Neural progenitor cell (in vitro differentiated cells): ENCODE results near the gene RCSD1. TPM values are rescaled to one million over a fixed set of nuclear protein-coding genes. Genes with fewer than 3 reads are reported as not detected.

Experiments used
- DNase-seq: peaks from one replicate; pipeline ENCODE4 v3.0.0-alpha.2; 2016; ENCODE audit warnings: low spot score
- H2AFZ ChIP-seq: fragments of 200-600 bp; sonication (generic); replicated peaks from 2 replicates; pipeline ENCODE4 v1.6.1; 2016; ENCODE audit warnings: antibody characterized with exemption
- H3F3A ChIP-seq: fragments of 200-600 bp; sonication (generic); 2 replicates; pipeline ENCODE4 v1.6.1; 2016; ENCODE audit warnings: antibody characterized with exemption, low read depth
- H3K27ac ChIP-seq: fragments of 200-600 bp; sonication (generic); 2 replicates; pipeline ENCODE4 v1.5.1; 2016; ENCODE audit warnings: mild to moderate bottlenecking
- H3K27me3 ChIP-seq: fragments of 200-600 bp; sonication (generic); 2 replicates; pipeline ENCODE4 v1.6.1; 2016; ENCODE audit warnings: mild to moderate bottlenecking, moderate library complexity
- H3K36me3 ChIP-seq: fragments of 200-600 bp; sonication (generic); 2 replicates; pipeline ENCODE4 v1.5.1; 2016
- H3K4me1 ChIP-seq: fragments of 200-600 bp; sonication (generic); 2 replicates; pipeline ENCODE4 v1.6.1; 2016; ENCODE audit warnings: mixed run types
- H3K4me2 ChIP-seq: fragments of 200-600 bp; sonication (generic); 2 replicates; pipeline ENCODE4 v1.6.1; 2016
- H3K4me3 ChIP-seq: fragments of 200-600 bp; sonication (generic); 2 replicates; pipeline ENCODE4 v1.5.1; 2016
- H3K79me2 ChIP-seq: fragments of 200-600 bp; sonication (generic); 2 replicates; pipeline ENCODE4 v1.6.1; 2016; ENCODE audit warnings: low read depth
- H3K9ac ChIP-seq: fragments of 200-600 bp; sonication (generic); 2 replicates; pipeline ENCODE4 v1.6.1; 2016
- H3K9me3 ChIP-seq: fragments of 200-600 bp; sonication (generic); 2 replicates; pipeline ENCODE4 v1.5.1; 2016; ENCODE audit warnings: low read depth
- H4K20me1 ChIP-seq: fragments of 200-600 bp; sonication (generic); 2 replicates; pipeline ENCODE4 v1.6.1; 2016; ENCODE audit warnings: low read depth
- H3K27ac Mint-ChIP-seq: 3 replicates; pipeline ENCODE4 v1.8.0; 2021; ENCODE audit warnings: mixed read lengths
- H3K27me3 Mint-ChIP-seq: 2 replicates; pipeline ENCODE4 v1.8.0; 2022; ENCODE audit warnings: low read depth, mild to moderate bottlenecking, inconsistent platforms, moderate library complexity, mixed read lengths; ENCODE audit not compliant: insufficient read depth
- H3K36me3 Mint-ChIP-seq: 3 replicates; pipeline ENCODE4 v1.8.0; 2021; ENCODE audit warnings: mixed read lengths
- H3K4me1 Mint-ChIP-seq: 3 replicates; pipeline ENCODE4 v1.8.0; 2021; ENCODE audit warnings: mixed read lengths
- H3K4me3 Mint-ChIP-seq: 3 replicates; pipeline ENCODE4 v1.8.0; 2021; ENCODE audit warnings: mild to moderate bottlenecking, moderate library complexity, mixed read lengths
- H3K9me3 Mint-ChIP-seq: 3 replicates; pipeline ENCODE4 v1.8.0; 2020; ENCODE audit warnings: mixed read lengths
- CTCF ChIP-seq: fragments of 200-600 bp; sonication (generic); IDR thresholded peaks from 2 replicates; pipeline ENCODE4 v1.5.1; 2017; ENCODE audit warnings: antibody characterized with exemption, mild to moderate bottlenecking
- EZH2 ChIP-seq: fragments of 200-600 bp; sonication (generic); IDR thresholded peaks from 2 replicates; pipeline ENCODE4 v1.6.1; 2017; ENCODE audit warnings: antibody characterized with exemption, mild to moderate bottlenecking, moderate library complexity
- EZH2phosphoT487 ChIP-seq: fragments of 200-600 bp; sonication (generic); IDR thresholded peaks from 2 replicates; pipeline ENCODE4 v1.6.1; 2017; ENCODE audit warnings: antibody characterized with exemption
- total RNA-seq: library from RNA; depleted of rRNA; stranded (reverse); fragments of >200 nt; gene quantifications from 2 replicates; pipeline ENCODE4 v1.2.3, GENCODE V29; 2015; ENCODE audit warnings: low replicate concordance

RCSD1 gene
- total RNA-seq, 1 donor from 2014 or later = 0.06 TPM

GRCh38 chr1:167618366-167618765 is 11.7 kb upstream of the RCSD1 start:
- peak overlapping the region; percentile 43 for H2AFZ ChIP-seq
- peaks cover 3% of the 10 kb centered on the region for H3K36me3 Mint-ChIP-seq

GRCh38 chr1:167618789-167619188 is 11.2 kb upstream of the RCSD1 start:
- H3K4me1 Mint-ChIP-seq = peaks cover 34% of the 10 kb centered on the region
- H3K36me3 ChIP-seq = no peaks in the 10 kb centered on the region
- H3K9ac ChIP-seq = no peak overlapping the region
- no peaks in the 10 kb centered on the region for H3K27me3 ChIP-seq
- H3K9me3 ChIP-seq = peaks cover 7% of the 10 kb centered on the region
- H3K27me3 Mint-ChIP-seq = peaks cover 5% of the 10 kb centered on the region
- H3K4me3 Mint-ChIP-seq = no peak overlapping the region
- no peak overlapping the region for H3K27ac ChIP-seq
- peaks cover 15% of the 10 kb centered on the region for H3K9me3 Mint-ChIP-seq
- no peak for TF ChIP-seq EZH2
- TF ChIP-seq EZH2phosphoT487 = no peak
- no peaks in the 10 kb centered on the region for H3F3A ChIP-seq
- no peak overlapping the region for H3K4me3 ChIP-seq
- H3K27ac Mint-ChIP-seq = no peak overlapping the region
- H3K4me1 ChIP-seq = peaks cover 12% of the 10 kb centered on the region
- H4K20me1 ChIP-seq = no peaks in the 10 kb centered on the region
- no peak overlapping the region for H2AFZ ChIP-seq
- peaks cover 3% of the 10 kb centered on the region for H3K36me3 Mint-ChIP-seq
- no peak overlapping the region for H3K4me2 ChIP-seq
- DNase-seq = no peak
- H3K79me2 ChIP-seq = no peaks in the 10 kb centered on the region

More at GRCh38 chr1:167618366-167618765, 11.7 kb upstream of the RCSD1 start:
- peaks cover 12% of the 10 kb centered on the region for H3K4me1 ChIP-seq
- Mint-ChIP-seq H3K9me3 (peaks cover 15% of the 10 kb centered on the region), H3K4me3 (no peak overlapping the region), H3K4me1 (peaks cover 34% of the 10 kb centered on the region), H3K27me3 (peaks cover 5% of the 10 kb centered on the region), H3K27ac (no peak overlapping the region)
- TF ChIP-seq EZH2phosphoT487 (no peak), EZH2 (no peak), CTCF (no peak)
- H3K9me3 ChIP-seq = peaks cover 7% of the 10 kb centered on the region
- no peaks in the 10 kb centered on the region for H3K36me3 ChIP-seq
- H3F3A ChIP-seq = no peaks in the 10 kb centered on the region
- H3K9ac ChIP-seq = no peak overlapping the region
- no peak for DNase-seq
- H3K4me3 ChIP-seq = no peak overlapping the region
- H3K79me2 ChIP-seq = no peaks in the 10 kb centered on the region
- no peak overlapping the region for H3K27ac ChIP-seq
- H3K4me2 ChIP-seq = no peak overlapping the region
- H4K20me1 ChIP-seq = no peaks in the 10 kb centered on the region
- no peaks in the 10 kb centered on the region for H3K27me3 ChIP-seq

- H3K79me2 ChIP-seq = no peaks in the 10 kb centered on the region
- H3K27me3 Mint-ChIP-seq = peaks cover 5% of the 10 kb centered on the region
- peaks cover 6% of the 10 kb centered on the region for H3K9me3 Mint-ChIP-seq
These were observed 10.0 kb upstream of the RCSD1 start for GRCh38 chr1:167620002-167620401.

More at GRCh38 chr1:167620002-167620401, 10.0 kb upstream of the RCSD1 start:
- no peak for TF ChIP-seq EZH2phosphoT487
- no peak for TF ChIP-seq CTCF
- TF ChIP-seq EZH2 = no peak
- peaks cover 3% of the 10 kb centered on the region for H3K36me3 Mint-ChIP-seq
- H3K27me3 ChIP-seq = no peaks in the 10 kb centered on the region
- no peak overlapping the region for H3K27ac ChIP-seq
- H3K4me3 Mint-ChIP-seq = no peak overlapping the region
- H3K36me3 ChIP-seq = no peaks in the 10 kb centered on the region
- no peak overlapping the region for H3K4me3 ChIP-seq
- peaks cover 12% of the 10 kb centered on the region for H3K4me1 ChIP-seq
- H3F3A ChIP-seq = no peaks in the 10 kb centered on the region
- H3K27ac Mint-ChIP-seq = no peak overlapping the region
- no peak for DNase-seq
- H3K4me1 Mint-ChIP-seq = peaks cover 34% of the 10 kb centered on the region
- no peak overlapping the region for H2AFZ ChIP-seq
- H4K20me1 ChIP-seq = no peaks in the 10 kb centered on the region
- H3K9ac ChIP-seq = no peak overlapping the region
- H3K4me2 ChIP-seq = no peak overlapping the region
- peaks cover 2% of the 10 kb centered on the region for H3K9me3 ChIP-seq
